CD4-positive, alpha-beta T cell treated with Interleukin-2 at 100 ng/mL for 4 hours (primary cell): ENCODE measurements around the gene THOC2.
"Not testable (repeated sequence)": the region's sequence is repeated elsewhere in the genome, so short reads cannot be mapped to it uniquely, and the experiment has no call there.

Experiments
- DNase-seq: peaks from one replicate; pipeline ENCODE4 v3.0.0-alpha.2; 2020; ENCODE audit warnings: low spot score

Gene THOC2, protein sequence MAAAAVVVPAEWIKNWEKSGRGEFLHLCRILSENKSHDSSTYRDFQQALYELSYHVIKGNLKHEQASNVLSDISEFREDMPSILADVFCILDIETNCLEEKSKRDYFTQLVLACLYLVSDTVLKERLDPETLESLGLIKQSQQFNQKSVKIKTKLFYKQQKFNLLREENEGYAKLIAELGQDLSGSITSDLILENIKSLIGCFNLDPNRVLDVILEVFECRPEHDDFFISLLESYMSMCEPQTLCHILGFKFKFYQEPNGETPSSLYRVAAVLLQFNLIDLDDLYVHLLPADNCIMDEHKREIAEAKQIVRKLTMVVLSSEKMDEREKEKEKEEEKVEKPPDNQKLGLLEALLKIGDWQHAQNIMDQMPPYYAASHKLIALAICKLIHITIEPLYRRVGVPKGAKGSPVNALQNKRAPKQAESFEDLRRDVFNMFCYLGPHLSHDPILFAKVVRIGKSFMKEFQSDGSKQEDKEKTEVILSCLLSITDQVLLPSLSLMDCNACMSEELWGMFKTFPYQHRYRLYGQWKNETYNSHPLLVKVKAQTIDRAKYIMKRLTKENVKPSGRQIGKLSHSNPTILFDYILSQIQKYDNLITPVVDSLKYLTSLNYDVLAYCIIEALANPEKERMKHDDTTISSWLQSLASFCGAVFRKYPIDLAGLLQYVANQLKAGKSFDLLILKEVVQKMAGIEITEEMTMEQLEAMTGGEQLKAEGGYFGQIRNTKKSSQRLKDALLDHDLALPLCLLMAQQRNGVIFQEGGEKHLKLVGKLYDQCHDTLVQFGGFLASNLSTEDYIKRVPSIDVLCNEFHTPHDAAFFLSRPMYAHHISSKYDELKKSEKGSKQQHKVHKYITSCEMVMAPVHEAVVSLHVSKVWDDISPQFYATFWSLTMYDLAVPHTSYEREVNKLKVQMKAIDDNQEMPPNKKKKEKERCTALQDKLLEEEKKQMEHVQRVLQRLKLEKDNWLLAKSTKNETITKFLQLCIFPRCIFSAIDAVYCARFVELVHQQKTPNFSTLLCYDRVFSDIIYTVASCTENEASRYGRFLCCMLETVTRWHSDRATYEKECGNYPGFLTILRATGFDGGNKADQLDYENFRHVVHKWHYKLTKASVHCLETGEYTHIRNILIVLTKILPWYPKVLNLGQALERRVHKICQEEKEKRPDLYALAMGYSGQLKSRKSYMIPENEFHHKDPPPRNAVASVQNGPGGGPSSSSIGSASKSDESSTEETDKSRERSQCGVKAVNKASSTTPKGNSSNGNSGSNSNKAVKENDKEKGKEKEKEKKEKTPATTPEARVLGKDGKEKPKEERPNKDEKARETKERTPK (N-terminal part only)

DNA sequence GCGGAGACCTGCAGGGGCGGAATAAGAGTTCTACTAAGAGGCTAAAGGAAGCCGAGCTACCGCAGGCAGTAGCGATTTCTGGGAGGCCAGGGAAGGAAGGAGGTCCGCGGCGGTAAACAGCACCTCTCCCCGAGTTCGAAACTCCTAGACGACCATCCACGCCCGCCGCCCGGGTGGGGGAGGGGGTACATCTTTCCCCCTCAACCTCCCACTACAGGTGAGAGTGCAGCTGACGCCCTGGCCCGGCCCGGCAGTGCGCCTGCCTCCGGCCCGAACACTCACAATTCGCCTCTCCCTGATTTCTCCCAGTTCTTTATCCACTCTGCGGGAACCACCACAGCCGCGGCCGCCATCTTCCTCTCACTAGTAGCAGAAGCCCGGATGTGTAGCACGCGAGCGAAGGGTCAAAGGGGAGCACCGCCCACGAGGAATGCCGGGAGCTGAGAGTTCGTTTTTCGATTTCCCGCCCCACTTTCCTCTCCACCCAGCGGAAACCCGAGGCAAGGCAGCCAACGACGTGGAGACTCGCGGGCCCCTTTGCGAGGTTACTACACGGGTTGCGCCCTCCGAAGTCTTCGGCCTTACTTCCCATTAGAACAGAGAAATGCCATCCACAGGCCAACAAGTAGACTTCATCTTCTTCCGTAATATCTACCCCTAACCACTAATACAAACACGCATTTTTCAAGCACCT, at the start of gene THOC2:
TSS of gene THOC2 (minus strand) at position 383 of the 694 bp plus-strand sequence. CDS start at position 353, 30 bp downstream.
- DNase-seq, result peak; percentile 76

DNA sequence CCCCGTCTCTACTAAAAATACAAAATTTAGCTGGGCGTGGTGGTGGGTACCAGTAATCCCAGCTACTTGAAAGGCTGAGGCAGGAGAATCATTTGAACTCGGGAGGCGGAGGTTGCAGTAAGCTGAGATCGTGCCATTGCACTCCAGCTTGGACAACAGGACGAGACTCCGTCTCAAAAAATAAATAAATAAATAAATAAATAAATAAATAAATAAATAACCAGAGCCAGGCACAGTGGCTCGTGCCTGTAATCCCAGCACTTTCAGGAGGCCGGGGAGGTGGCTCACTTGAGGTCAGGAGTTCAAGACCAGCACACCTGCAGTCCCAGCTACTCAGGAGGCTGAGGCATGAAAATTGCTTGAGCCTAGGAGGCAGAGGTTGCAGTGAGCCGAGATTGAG, 48.9 kb upstream of the THOC2 start:
- DNase-seq, result not testable (repeated sequence)

DNA sequence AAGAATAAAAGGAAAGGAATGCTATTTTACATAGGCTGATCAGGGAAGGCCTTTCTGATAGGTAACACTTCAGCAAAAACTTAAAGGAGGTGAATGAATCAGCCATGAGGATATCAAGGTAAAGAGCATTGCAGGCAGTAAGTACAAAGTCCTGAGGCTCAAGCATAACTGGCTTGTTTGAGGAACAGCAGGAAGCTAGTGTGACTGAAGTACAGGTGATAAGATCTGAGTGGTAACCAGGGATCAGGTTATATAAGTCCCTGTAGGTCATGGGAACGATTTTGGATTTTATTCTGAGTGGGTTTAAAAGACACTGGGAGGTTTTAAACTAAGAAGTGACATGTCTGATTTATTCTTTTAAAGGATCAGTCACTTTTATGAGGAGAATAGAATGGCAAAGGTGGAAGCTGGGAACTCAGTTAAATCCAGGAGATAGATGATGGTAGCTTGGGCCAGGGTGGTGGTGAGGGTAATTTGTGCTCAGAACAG, 47.1 kb upstream of the THOC2 start:
- no peak for DNase-seq

DNA sequence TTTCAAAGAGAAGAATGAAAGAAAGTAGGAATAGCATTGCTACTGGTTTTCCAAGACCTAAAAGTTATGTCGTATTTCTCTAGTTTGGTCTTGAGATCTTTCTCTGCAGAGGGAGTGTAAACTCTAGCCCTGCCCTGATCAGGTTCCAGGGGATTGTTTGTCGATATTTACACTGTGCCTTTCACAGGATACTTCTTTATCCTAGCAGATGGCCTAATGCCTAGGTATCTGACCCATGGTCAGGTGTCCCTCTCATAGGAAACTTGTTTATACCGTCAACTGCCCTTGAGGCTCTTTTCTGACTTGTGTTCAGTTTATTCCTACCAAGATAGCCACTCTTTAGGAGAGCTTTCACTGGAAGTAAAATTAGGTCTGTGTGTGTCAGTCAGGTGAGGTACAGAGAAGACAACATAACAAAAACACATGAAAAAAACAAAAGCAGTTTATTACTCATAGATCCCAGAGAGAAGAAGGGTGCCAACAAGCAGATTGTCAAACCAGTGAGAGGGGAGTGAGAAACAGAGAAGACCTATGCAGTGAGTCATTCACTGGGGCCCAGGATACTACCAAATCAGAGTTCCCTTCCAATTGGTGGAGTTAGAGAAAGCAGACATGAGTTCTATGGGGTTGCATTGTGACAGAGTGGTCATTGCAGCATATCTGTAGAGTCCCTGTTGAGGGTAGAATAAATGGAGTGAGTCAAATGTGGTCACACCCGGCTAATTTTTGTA, 40.6 kb upstream of the THOC2 start:
- no peak for DNase-seq

DNA sequence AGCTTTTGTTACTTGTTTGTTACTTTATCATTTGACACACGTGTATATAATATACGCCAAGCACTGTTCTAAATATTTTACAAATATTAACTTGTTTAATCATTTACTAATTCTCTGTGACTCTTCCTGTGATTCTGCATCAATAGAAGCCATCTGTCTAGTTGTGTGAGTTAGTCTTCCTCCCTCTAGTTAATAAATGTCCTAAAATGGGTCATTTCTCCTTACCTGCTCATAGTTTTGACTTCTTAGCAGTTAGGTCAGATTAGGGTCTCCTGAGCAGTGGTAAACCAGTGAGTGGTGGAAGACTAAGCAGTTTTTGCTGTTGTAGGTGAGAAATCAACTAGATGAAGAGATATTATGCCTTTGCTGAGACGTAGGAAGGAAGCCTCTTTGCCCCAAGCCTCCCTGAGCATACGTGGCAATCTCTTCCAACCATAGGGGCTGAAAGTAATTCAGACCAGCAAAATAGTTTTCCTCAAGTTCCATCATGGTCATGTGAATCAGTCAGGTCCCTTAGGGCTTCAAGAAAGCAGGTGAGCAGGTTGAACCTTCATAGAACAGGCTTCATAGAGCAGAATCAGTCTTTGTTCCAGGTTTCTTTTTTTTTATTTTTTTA, 38.7 kb upstream of the THOC2 start:
- DNase-seq, result no peak

DNA sequence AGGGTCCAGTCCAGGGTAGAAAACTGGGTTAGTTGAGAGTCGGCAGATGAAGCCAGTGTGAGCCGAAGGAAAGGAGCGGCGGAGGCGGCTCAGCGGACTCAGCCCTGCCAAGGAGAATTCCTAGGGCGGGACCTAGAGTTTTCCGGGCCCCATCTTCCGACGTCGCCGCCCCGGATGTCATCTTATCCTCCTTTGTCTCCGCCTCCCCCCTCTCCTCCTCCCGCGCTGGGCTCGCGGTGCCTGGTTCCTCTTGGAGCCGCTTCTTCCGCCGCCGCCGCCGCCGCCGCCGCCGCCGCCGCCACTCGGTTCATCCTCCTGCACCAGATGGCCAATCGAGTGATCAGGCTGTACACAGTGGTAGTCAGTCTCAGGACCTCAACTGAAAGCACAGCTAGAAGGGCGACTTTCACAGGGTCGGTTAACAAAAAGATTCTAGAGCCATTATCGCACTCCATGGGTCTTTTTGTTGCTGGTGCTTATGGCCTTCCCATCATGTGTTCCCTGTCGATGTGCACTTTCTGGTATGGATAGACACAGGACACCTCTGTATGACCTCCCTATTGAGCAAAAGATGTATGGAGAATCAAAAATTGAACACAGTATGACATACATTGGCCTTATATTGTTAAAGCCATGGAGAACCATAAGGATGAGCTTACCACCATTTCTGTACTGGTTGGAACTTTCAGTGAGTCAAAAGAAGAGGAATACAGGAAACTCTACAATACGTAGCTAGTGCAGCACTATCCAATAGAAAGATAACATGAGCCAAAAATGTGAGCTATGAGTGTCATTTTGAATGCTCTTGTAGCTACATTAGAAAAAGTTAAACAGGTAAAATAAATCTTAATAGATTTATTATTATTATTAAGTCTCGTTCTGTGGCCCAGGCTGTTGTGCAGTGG, 32.4 kb upstream of the THOC2 start:
- peak; percentile 45 for DNase-seq

DNA sequence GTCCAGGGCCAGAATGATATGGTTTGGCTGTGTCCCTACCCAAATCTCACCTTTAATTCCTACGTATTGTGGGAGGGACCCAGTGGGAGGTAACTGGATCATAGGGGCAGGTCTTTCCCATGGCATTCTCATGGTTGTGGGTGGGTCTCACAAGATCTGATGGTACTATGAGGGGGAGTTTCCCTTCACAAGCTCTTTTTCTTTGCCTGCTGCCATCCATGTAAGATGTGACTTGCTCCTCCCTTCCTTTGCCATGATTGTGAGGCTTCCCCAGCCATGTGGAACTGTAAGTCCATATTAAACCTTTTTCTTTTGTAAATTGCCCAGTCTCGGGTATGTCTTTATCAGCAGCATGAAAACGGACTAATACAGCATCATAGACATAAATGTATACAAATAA, 27.0 kb upstream of the THOC2 start:
- DNase-seq, result not testable (repeated sequence)

DNA sequence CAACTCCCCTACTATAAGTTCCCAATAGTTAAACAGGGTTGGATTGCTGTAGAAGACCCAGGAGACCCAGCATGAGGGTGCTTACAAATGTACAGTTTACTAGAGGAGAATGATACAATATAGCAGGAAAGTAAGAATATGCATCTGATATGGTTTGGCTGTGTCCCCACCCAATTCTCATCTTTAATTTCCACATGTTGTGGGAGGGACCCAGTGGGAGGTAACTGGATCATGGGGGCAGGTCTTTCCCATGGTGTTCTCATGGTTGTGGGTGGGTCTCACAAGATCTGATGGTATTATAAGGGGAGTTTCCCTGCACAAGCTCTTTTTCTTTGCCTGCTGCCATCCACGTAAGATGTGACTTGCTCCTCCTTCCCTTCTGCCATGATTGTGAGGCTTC, 24.9 kb upstream of the THOC2 start:
- DNase-seq, result not testable (repeated sequence)

DNA sequence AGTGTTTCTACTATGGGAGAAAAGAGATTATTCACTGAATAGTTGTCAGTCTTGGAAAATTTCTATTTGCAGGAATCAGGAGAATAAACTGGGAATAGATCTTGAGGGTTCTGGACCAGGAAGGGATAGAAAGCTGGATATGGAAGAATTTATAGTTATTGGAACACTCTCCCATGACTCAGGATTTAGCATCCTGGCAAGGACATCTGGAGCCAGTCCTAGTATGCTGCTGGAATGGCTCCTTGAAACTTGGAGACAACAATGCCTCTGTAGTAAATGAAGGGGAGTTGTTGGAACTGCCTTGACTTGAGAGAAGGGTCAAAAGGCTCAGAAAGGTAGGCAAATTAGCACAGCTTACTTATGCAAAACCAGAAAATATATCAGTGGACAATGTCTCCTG, 23.5 kb upstream of the THOC2 start:
- no peak for DNase-seq

DNA sequence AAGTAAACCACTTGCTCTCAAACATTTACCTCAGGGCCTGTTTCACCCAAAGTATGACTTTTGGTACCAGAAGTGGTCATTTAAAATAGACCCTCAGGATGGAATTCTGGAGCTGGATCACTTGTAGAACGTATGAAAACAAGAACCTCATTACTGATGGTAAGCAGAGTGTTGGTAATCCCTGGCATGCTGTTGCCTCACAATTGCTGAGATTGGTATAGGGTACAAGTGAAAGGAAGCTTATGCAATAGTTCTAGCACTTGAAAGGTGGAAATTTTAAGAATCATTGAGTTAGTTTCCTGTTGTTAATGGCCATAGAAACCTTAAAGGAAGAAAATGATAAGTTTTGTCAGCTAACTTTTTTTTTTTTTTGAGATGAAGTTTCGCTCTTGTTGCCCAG, 22.3 kb upstream of the THOC2 start:
- no peak for DNase-seq

DNA sequence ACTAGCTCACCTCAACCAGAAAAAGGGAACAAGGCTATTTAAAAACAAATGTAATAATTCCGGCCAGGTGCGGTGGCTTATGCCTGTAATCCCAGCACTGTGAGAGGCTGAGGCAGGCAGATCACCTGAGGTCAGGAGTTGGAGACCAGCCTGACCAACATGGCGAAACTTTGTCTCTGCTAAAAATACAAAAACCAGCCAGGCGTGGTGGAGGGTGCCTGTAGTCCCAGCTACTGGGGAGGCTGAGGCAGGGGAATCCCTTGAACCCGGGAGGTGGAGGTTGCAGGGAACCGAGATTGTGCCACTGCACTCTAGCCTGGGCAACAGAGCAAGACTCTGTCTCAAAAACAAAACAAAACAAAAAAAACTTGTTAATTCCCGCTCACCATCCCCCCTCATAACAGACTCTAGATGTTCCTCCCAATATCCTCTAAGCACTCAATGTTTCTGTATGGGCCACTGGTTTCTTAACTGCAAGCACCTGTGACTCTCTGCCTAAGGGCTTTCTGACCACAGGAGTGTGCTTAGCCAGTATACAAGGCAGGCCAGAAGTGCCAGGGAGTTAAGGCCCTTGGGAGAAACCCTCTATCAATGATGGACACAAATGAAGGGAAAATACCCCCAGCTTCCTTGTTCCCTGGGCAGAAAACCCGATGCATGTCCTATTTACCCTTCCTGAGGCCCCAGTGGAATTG, 21.0 kb upstream of the THOC2 start:
- no peak for DNase-seq

DNA sequence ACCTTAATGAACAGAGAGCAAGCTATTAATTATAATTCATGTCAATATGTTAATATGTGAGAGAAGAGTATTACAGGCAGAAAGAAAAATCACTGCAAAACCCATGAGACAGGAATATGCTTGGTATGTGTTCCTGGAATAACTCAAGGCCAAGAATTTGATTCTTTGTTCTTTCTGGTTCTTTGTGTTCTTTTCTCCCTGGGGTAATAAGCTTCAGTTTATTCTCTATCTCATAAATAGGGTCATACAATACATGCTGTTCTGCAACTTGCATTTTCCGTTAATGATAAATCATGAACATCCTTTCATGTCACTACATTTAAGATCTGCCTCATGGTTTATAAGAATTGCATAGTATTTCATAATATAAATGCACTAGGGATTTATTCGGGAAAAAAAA, 16.8 kb upstream of the THOC2 start:
- no peak for DNase-seq

DNA sequence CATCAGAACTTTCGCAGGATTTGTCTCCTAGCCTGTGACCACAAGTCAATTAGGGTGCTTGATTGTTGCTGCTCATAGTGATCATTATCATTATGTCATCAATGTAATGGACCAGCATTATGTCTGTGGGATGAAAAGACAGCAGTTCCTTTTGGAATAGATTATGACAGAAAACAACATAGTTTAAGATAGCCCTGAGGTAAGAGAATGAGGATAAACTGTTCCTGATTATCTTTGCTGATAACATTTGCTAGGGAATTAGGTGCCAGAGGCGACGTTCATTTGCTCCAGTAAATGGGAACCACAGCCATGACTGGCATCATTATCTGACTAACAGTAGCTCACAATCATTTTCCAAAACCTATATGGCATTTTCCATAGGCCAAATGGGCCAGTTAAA, 12.7 kb upstream of the THOC2 start:
- DNase-seq, result no peak

DNA sequence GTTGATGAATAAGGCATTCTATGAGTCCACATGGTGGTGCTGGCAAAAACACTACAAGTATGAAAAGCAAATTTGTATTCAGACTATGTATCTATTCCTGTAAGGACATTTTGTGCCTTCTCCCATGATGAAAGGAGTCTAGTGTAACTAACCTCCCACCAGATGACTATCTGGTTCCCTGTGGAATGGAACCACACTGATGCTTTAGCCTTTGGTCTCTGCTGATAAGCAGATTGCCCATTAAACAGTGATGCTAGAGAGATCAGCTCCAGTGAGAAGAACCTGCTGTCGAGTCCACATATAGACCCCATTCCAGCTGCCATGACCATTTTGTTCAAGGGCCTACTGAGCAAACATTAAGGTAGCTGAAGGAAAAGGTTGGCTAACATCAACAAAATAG, 10.5 kb upstream of the THOC2 start:
- DNase-seq, result no peak

DNA sequence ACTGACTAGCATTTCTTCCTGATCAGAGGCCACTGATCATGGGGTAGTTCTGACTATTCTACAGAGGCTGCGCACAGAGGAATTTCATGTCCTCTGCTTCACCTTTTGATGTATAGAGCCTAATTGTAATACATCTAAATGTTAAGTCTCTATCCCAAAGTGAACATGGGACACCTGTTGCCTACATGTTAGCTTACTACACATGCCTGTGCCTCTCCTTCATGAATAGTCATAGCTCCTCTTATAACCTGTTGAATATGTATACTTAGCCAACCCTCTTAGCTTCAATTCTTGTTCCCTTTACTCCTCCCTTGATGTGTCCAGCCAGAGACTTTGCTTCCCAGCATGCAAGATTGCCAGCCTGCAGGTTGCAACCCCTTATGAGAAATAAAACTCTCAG, 9.6 kb upstream of the THOC2 start:
- no peak for DNase-seq

DNA sequence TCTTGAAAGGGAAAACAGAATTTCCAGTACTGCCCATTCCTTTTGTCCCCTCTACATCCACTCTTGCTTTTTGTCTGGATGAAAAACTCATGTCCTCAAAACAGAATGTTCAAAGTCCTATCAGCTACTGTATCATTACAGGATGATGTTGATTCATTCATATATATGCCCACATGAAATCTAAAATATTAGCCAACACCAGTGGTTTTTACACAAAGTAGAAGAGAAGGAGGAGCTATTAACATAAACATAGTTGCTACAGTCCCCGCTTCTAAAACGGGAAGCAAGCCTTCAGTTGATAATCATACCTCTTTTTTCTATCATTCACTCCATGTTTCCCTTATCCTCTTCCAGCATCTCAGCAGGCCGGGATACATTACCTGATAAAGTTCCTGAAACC, 7.7 kb upstream of the THOC2 start:
- no peak for DNase-seq

DNA sequence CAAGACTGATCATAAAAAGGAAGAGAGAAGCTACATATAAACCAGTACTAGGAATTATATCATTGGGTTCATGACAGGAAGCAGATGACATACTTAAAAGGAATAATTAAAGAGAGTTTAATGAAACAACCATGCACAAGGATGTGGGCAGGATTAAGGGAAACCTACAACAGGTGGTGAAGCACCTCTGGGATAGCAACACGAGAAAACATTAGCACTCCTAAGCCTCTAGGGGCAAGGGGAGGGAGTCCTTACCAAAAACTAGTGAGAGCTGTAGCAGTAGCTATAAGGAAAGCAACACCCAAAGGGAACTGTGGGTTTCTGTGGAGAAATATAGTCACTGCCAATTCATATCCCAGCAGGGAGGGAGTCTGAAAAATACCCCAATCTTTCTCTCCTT, 7.2 kb upstream of the THOC2 start:
- no peak for DNase-seq

DNA sequence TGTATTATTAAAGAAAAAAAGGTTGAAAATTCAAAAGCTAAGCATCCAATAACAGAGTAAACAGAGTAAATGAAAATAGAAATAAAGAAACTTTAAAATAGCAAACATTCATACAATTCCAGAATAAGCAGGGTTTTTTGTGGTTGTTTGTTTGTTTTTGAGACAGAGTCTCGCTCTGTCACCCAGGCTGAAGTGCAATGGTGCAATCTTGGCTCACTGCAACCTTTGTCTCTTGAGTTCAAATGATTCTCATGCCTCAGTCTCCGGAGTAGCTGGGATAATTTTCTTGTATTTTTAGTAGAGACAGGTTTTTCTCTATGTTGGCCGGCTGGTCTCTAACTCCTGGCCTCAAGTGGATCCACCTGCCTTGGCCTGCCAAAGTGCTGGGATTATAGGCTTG, 6.6 kb upstream of the THOC2 start:
- DNase-seq, result no peak
